Keratinocyte (primary cell): ENCODE measurements around the gene MGRN1. TPM values are rescaled to one million over a fixed set of nuclear protein-coding genes. Genes with fewer than 3 reads are reported as not detected.

Experiments
- DNase-seq: peaks from one replicate; pipeline ENCODE4 v3.0.0-alpha.2; 2011; ENCODE audit warnings: low read depth, missing footprints, low spot score
- FAIRE-seq: peaks from 2 replicates; lab custom pipeline; 2011; peaks lifted over from hg19 to GRCh38; lab: Jason Lieb, UNC
- H2AFZ ChIP-seq: 2 replicates; pipeline ENCODE4 v1.6.0; 2012; ENCODE audit warnings: low read length, control low read depth, inconsistent platforms; ENCODE audit not compliant: control insufficient read depth
- H3K27ac ChIP-seq: 2 replicates; pipeline ENCODE4 v1.5.1; 2011; ENCODE audit warnings: low read length; ENCODE audit not compliant: control insufficient read depth, insufficient read depth
- H3K27me3 ChIP-seq: 3 replicates; pipeline ENCODE4 v1.6.0; 2011; ENCODE audit warnings: low read length; ENCODE audit not compliant: control insufficient read depth, insufficient read depth; ENCODE audit errors: extremely low read depth
- H3K36me3 ChIP-seq, 2 experiments: 2 replicates in 1 of 2; 3 replicates in 1 of 2; pipeline ENCODE4 v1.5.1; 2011; ENCODE audit warnings: low read length in 2 of 2, mild to moderate bottlenecking in 1 of 2; ENCODE audit not compliant: control insufficient read depth in 2 of 2, insufficient read depth in 2 of 2; ENCODE audit errors: extremely low read depth in 1 of 2
- H3K4me1 ChIP-seq: 3 replicates; pipeline ENCODE4 v1.5.1; 2011; ENCODE audit warnings: low read length; ENCODE audit not compliant: control insufficient read depth, insufficient read depth; ENCODE audit errors: extremely low read depth
- H3K4me2 ChIP-seq: 3 replicates; pipeline ENCODE4 v1.6.0; 2011; ENCODE audit warnings: low read depth, low read length; ENCODE audit not compliant: control insufficient read depth, insufficient read depth; ENCODE audit errors: extremely low read depth
- H3K4me3 ChIP-seq, 3 experiments: fragments of 200-600 bp in 1 of 3; sonication (generic) in 1 of 3; 2 replicates in 2 of 3; 3 replicates in 1 of 3; pipeline ENCODE4 v1.5.1; 2011 to 2016; ENCODE audit warnings: low read length in 3 of 3, mild to moderate bottlenecking in 3 of 3, control low read depth in 2 of 3, inconsistent platforms in 1 of 3, low read depth in 1 of 3, mixed read lengths in 1 of 3, mixed run types in 1 of 3, moderate library complexity in 1 of 3; ENCODE audit not compliant: control insufficient read depth in 2 of 3, insufficient read depth in 2 of 3; ENCODE audit errors: extremely low read depth in 1 of 3
- H3K79me2 ChIP-seq: 2 replicates; pipeline ENCODE4 v1.6.0; 2012; ENCODE audit warnings: low read length; ENCODE audit not compliant: control insufficient read depth, insufficient read depth
- H3K9ac ChIP-seq: 3 replicates; pipeline ENCODE4 v1.6.0; 2011; ENCODE audit warnings: low read length; ENCODE audit not compliant: control insufficient read depth, insufficient read depth; ENCODE audit errors: extremely low read depth
- H3K9me1 ChIP-seq: 3 replicates; pipeline ENCODE4 v1.6.0; 2011; ENCODE audit warnings: low read length; ENCODE audit not compliant: control insufficient read depth, insufficient read depth; ENCODE audit errors: extremely low read depth
- H3K9me3 ChIP-seq: 2 replicates; pipeline ENCODE4 v1.5.1; 2012; ENCODE audit warnings: low read depth, low read length; ENCODE audit not compliant: control insufficient read depth
- H4K20me1 ChIP-seq: 3 replicates; pipeline ENCODE4 v1.6.0; 2011; ENCODE audit warnings: low read length; ENCODE audit not compliant: control insufficient read depth, insufficient read depth; ENCODE audit errors: extremely low read depth
- EZH2 ChIP-seq: IDR thresholded peaks from one replicate; pipeline ENCODE4 v1.6.1; 2012; ENCODE audit warnings: inconsistent platforms, mild to moderate bottlenecking, low read length, moderate library complexity
- dilution Hi-C: fragments of 300-500 bp; cut with MboI; formaldehyde crosslinking; loops from one replicate; pipeline ENCODE4 v1.7.0; 2020; ENCODE audit warnings: low sequenced_read_pairs; ENCODE audit not compliant: extremely low pct_ligation_motif_present
- polyA plus RNA-seq, 5 experiments: library from polyadenylated mRNA; depleted of rRNA in 3 of 5; stranded (reverse) in 3 of 5; stranded (forward) in 1 of 5; unstranded in 1 of 5; fragments of >200 nt; gene quantifications; 1 replicate in 1 of 5; 2 replicates in 3 of 5; 3 replicates in 1 of 5; pipeline versions ENCODE4 v1.2.1 to v1.2.3, GENCODE V29; 2011 to 2012; ENCODE audit warnings: missing spikeins in 2 of 5, low read depth in 1 of 5, low replicate concordance in 1 of 5
- TF ChIP-seq, protein P1 (sequence below), 3 experiments: IDR thresholded peaks in 1 of 3; conservative IDR thresholded peaks in 1 of 3; optimal IDR thresholded peaks in 1 of 3; 2 replicates in 2 of 3; 3 replicates in 1 of 3; pipeline versions ENCODE3 to v1.5.1; 2011; ENCODE audit warnings: low read length in 3 of 3, mild to moderate bottlenecking in 3 of 3, moderate library complexity in 2 of 3, control low read depth in 1 of 3, inconsistent platforms in 1 of 3; ENCODE audit not compliant: insufficient read depth in 2 of 3; ENCODE audit errors: extremely low read depth in 1 of 3

The MGRN1 gene
- polyA plus RNA-seq, 1 donor (not counting 4 experiments of a cell fraction or from before 2014, with no cell fraction given) = 1.9 TPM

DNA sequence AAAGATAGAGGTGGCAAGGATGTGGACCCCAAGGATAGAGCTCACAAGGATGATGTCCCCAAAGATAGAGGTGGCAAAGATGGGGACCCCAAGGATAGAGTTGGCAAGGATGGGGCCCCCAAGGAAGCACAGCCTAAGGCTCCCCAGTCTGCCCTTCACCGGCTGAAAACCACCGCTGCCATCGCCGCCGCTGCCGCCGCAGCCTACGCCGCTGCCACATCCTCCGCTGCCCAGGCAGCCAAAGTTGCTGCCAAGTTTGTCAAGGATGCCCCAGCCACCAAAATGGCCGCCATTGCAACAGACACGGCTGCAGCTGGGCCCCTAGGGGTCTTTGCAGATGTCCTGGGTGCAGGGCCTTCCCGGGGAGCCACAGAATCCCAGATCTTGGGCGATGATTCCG lies 48.6 kb upstream of the MGRN1 start:
- Histone ChIP-seq H4K20me1 (no peaks in the 10 kb centered on the region), H3K27me3 (peaks cover 2% of the 10 kb centered on the region), H3K9ac (no peak overlapping the region), H3K4me3 (no peak overlapping the region), H2AFZ (no peak overlapping the region), H3K9me1 (no peaks in the 10 kb centered on the region), H3K27ac (no peak overlapping the region), H3K36me3 (no peaks in the 10 kb centered on the region), H3K79me2 (no peaks in the 10 kb centered on the region), H3K4me1 (peaks cover 2% of the 10 kb centered on the region), H3K4me2 (no peak overlapping the region), H3K9me3 (no peaks in the 10 kb centered on the region)
- DNase-seq (no peak), FAIRE-seq (no peak)
- TF ChIP-seq, protein P1, sequence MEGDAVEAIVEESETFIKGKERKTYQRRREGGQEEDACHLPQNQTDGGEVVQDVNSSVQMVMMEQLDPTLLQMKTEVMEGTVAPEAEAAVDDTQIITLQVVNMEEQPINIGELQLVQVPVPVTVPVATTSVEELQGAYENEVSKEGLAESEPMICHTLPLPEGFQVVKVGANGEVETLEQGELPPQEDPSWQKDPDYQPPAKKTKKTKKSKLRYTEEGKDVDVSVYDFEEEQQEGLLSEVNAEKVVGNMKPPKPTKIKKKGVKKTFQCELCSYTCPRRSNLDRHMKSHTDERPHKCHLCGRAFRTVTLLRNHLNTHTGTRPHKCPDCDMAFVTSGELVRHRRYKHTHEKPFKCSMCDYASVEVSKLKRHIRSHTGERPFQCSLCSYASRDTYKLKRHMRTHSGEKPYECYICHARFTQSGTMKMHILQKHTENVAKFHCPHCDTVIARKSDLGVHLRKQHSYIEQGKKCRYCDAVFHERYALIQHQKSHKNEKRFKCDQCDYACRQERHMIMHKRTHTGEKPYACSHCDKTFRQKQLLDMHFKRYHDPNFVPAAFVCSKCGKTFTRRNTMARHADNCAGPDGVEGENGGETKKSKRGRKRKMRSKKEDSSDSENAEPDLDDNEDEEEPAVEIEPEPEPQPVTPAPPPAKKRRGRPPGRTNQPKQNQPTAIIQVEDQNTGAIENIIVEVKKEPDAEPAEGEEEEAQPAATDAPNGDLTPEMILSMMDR (optimal IDR thresholded peaks at IDR 0.05 in 1 of 3, IDR thresholded peaks at IDR 0.05 in 1 of 3, conservative IDR thresholded peaks at IDR 0.05 in 1 of 3; ENCODE audit: extremely low read depth in 1 of 3, insufficient read depth in 2 of 3, low read length in 3 of 3) = no peak
- TF ChIP-seq EZH2 = no peak
- dilution Hi-C loops = no loop called here

DNA sequence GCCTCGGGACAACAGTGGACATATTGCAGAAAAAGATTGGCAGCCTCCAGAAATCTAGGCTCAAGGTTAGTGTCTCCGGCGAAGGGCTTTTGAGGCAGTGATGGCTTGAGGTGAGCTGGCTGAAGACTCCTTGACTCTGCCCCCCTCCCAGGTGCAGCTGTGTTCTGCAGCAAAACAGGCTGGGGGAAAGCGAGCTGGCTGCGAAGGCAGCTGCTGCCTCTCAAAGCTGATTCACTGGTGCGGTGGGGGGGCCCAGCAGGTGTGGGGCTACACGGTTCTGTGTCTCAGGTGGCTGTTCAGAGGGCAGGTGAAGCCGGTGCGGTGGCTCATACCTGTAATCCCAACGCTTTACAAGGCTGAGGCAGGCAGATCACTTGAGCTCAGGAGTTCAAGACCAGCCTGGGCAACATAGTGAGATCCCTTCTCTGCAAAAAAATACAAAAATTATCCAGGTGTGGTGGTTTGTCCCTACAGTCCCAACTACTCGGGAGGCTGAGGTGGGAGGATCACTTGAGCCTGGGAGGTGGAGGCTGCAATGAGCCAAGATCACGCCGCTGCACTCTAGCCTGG lies 45.6 kb upstream of the MGRN1 start:
- Histone ChIP-seq H3K27ac (no peak overlapping the region), H3K36me3 (no peaks in the 10 kb centered on the region), H3K9me3 (no peaks in the 10 kb centered on the region), H3K4me2 (no peak overlapping the region), H3K9me1 (no peaks in the 10 kb centered on the region), H3K4me3 (no peak overlapping the region), H3K9ac (no peak overlapping the region), H3K79me2 (no peaks in the 10 kb centered on the region), H3K4me1 (peaks cover 2% of the 10 kb centered on the region), H2AFZ (no peak overlapping the region), H4K20me1 (no peaks in the 10 kb centered on the region), H3K27me3 (peaks cover 2% of the 10 kb centered on the region)
- TF ChIP-seq EZH2 = no peak
- TF ChIP-seq, protein P1 (optimal IDR thresholded peaks at IDR 0.05 in 1 of 3, IDR thresholded peaks at IDR 0.05 in 1 of 3, conservative IDR thresholded peaks at IDR 0.05 in 1 of 3; ENCODE audit: extremely low read depth in 1 of 3, insufficient read depth in 2 of 3, low read length in 3 of 3) = no peak
- FAIRE-seq = no peak
- no peak for DNase-seq
- dilution Hi-C loops = no loop called here
